ENCODE results near the gene TACR1.

Gene TACR1

DNA sequence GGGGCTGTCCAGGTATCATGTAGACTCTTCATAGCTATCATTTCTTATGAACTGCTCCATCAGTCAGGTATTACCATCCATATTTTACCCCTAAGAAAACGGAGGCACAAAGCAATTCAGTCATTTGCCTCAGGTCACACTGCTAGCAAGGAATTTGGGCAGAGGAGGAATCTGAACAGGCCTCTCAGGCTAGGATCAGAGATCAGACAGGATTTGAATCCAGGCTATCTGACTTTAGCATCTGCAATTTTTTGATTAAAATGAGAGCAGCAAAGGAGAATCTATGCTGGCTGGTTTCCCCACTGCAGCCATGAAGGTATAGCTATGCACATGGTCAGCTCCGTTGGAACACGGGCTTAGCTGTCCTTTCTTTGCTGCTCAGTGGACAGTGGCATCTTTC lies 60.1 kb downstream of the TACR1 start:
- no peak for DNase-seq

DNA sequence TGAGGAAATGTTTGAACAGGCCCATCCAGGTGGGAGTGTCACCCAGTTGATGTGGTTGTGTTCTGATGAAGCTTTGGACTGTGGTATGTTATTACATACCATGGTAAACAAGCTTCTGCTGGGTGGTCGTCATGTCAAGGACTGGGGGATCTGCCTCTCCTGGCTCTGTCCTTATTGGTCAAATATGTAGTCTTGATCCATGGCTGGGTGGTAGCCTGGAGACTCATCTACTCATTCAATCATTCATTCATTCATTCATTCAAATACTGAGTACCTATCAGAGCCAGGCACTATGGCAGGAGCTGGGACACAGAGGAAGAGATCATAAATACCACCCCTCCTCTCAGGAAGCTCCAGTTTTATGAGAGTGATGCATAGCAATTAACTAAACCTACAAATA lies 60.8 kb downstream of the TACR1 start:
- no peak for DNase-seq

GRCh38 chr2:75135776-75136400 lies 63.4 kb downstream of the TACR1 start:
- no peak for DNase-seq

GRCh38 chr2:75134860-75135259 lies 64.5 kb downstream of the TACR1 start:
- no peak for DNase-seq

GRCh38 chr2:75133621-75134570 lies 65.4 kb downstream of the TACR1 start:
- DNase-seq, result no peak

- DNase-seq, result no peak
Measured at GRCh38 chr2:75130171-75130570, 69.1 kb downstream of the TACR1 start.

DNA sequence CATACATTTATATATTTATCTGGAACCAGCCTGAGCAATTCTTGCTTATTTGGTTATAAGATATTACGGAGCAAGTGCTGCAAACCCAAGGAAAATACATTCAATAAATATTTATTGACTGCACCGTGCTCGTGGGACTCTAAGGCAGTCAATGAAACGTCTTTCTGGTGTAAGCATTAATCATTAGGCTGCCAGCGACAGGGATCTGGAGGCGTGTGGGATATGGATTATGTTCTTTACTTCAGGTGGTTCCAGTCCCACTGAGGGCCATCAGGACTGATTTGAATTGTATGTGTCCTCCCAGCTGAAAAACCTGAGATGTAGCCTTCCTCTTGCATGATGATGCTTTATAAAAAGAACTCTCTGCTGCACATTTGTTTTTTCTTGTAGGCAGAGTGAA lies 75.4 kb downstream of the TACR1 start:
- DNase-seq, result no peak

DNA sequence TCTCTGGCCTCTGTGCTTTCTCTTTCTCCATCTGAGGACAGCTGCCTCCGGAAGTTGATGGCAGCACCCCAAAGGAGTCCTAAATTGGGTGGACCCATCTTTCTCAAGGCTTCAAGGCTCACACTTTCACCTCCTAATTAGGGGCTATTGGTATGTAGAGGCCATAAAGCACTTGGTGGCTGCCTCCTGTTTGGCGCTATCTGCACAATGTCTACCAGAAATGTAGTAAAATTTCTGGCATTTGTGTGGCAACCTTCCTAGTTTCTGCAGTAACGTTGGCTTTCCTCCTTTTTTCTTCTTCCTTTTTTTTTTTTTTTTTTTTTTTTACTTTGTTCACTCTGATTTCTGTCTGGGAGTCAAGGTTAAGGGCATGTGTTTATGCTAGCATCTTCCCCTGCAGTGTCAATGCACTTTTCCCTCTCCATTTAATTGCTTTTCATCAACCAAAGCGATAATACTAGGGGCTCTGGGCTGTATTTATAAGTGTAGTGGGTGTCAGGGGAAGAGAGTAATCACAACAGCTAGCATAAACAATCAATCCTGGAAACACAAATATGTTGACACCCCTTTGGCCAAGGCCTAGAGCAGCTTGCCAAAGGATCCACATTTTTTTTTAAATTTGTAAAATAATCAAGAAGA lies 86.0 kb downstream of the TACR1 start:
- DNase-seq, result no peak

DNA sequence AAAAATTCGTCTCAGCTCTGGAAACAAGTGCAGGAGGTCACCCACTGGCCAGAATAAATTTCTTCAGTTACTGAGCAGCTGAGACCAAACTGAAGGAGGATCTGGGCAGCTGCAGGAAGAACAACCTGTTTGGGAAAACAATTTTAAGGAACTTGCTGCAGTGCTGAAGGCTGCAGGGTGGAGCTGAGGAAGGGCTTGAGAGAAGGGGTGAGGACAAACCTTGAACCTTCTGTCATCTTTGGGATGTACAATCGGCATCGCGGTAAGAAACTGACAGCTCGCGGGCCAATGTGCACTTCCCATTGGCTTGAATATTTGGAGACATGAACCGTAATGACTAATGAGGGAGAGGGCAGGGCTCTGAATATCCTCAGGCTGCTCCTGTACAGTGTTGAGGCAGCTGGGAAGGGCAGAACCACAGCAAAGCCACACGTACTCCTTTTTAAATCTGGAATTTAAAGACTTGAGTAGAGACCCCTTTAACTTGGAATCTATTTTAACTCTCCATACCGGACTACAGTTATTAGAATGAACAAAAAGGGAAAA lies 90.3 kb downstream of the TACR1 start:
- DNase-seq, result no peak

GRCh38 chr2:75102011-75102410 lies 97.3 kb downstream of the TACR1 start:
- DNase-seq, result no peak

GRCh38 chr2:75100801-75101151 lies 98.5 kb downstream of the TACR1 start:
- no peak for DNase-seq

- DNase-seq, result no peak
Measured at GRCh38 chr2:75100011-75100800, 99.1 kb downstream of the TACR1 start.

DNA sequence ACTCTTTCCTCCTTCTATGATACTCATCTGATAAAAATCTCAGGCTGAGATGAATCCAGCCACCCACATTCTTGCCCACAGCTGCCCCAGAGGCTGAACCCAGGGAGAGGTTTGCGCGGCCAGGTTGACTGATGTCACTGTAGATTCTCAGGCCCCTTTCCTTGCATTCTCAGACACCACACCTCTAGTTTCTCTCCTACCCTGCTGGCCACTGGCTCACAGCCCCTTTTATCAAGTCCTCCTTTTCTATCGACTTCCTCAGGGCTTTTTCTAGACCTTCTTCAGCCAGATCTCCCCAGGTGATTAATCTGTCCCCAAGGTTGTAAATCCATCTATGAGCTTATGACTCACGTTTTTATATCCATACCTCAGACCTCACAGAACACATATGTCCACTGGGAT lies 99.8 kb downstream of the TACR1 start:
- no peak for DNase-seq

- DNase-seq, result peak; percentile 17
Measured at GRCh38 chr2:75098856-75099255, 100.5 kb downstream of the TACR1 start.

GRCh38 chr2:75097831-75098230 lies 101.5 kb downstream of the TACR1 start:
- DNase-seq, result no peak

DNA sequence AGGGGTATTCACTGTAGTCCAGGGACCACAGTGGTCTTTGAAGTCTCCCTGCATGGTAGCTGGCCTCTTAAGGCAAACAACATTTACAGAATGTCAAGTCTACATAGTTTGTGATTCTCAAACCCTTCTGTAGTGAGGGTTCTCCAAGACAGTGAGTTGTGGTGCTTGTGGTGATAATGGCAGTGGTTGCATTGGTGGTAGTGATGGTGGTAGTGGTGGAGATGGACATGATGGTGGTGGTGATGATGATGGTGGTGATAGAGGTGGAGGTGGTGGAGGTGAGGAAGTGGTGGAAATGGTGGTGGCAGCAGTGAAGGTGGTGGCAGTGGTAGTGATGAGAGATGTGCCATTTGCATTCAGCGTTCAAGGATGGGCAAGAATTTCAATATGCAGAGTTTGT lies 104.9 kb downstream of the TACR1 start:
- no peak for DNase-seq

GRCh38 chr2:75090770-75091515 lies 108.4 kb downstream of the TACR1 start:
- no peak for DNase-seq

- no peak for DNase-seq
Measured at GRCh38 chr2:75089471-75089870, 109.8 kb downstream of the TACR1 start.

DNA sequence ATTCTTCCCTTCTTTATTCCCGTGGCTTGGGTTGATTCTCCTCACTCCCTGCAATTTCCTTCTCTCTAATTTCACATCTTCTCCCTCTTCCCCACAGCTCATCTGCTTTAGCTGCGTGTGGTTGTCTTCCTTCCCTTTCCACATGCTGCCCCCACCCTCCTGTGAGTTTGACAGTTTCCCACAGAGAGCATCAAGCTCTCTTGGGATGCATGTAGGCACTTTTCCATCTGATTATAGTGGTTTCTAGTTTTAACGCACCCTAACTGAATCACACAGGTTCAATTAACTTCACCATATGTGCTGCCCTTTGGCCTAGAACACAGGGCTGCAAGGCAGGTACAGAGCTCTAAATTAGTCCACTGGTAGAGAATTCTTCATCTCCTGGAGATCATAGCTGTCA lies 110.5 kb downstream of the TACR1 start:
- DNase-seq, result no peak

GRCh38 chr2:75087736-75088135 lies 111.6 kb downstream of the TACR1 start:
- no peak for DNase-seq

GRCh38 chr2:75079575-75079974 lies 119.7 kb downstream of the TACR1 start:
- DNase-seq, result no peak

- no peak for DNase-seq
Measured at GRCh38 chr2:75077909-75078308, 121.4 kb downstream of the TACR1 start.
